Hematopoietic multipotent progenitor cell treated with erythropoietin and hydrocortisone succinate and interleukin-3 and kit ligand, for 8 days (in vitro differentiated cells): ENCODE results near the gene PIAS4.

Experiments
- DNase-seq: peaks from one replicate; pipeline ENCODE4 v3.0.0-alpha.2; 2015

Gene PIAS4

GRCh38 chr19:4060621-4061177 is 53.2 kb downstream of the PIAS4 start:
- DNase-seq, result no peak

GRCh38 chr19:4061178-4061682 is 53.7 kb downstream of the PIAS4 start:
- DNase-seq, result no peak

GRCh38 chr19:4061683-4062418 is 54.3 kb downstream of the PIAS4 start:
- DNase-seq, result no peak

GRCh38 chr19:4062419-4063368 is 55.2 kb downstream of the PIAS4 start:
- DNase-seq, result no peak

GRCh38 chr19:4063369-4064148 is 56.0 kb downstream of the PIAS4 start:
- DNase-seq, result no peak

- DNase-seq, result no peak
Measured at GRCh38 chr19:4064149-4064495, 56.6 kb downstream of the PIAS4 start.

GRCh38 chr19:4064496-4065260 is 57.1 kb downstream of the PIAS4 start:
- DNase-seq, result peak; percentile 40

GRCh38 chr19:4065430-4066175 is 58.1 kb downstream of the PIAS4 start:
- DNase-seq, result peak; percentile 96

- DNase-seq, result no peak
Measured at GRCh38 chr19:4066176-4066606, 58.7 kb downstream of the PIAS4 start.

- peak; percentile 95 for DNase-seq
Measured at GRCh38 chr19:4066682-4067395, 59.3 kb downstream of the PIAS4 start, which contains the start of gene ZBTB7A. TSS of gene ZBTB7A (minus strand) at chr19:4066899. CDS start at chr19:4055232, 11,667 bp downstream.

- peak; percentile 79 for DNase-seq
Measured at GRCh38 chr19:4067396-4068046, 60.0 kb downstream of the PIAS4 start.

- peak; percentile 47 for DNase-seq
Measured at GRCh38 chr19:4068047-4068966, 60.8 kb downstream of the PIAS4 start.

GRCh38 chr19:4069331-4069959 is 61.9 kb downstream of the PIAS4 start:
- DNase-seq, result peak; percentile 56

- no peak for DNase-seq
Measured at GRCh38 chr19:4071610-4072009, 64.1 kb downstream of the PIAS4 start.

GRCh38 chr19:4075373-4075772 is 67.8 kb downstream of the PIAS4 start:
- peak; percentile 35 for DNase-seq

- no peak for DNase-seq
Measured at GRCh38 chr19:4077007-4077374, 69.5 kb downstream of the PIAS4 start.

- peak; percentile 62 for DNase-seq
Measured at GRCh38 chr19:4077800-4078684, 70.5 kb downstream of the PIAS4 start.
